Activated gamma-delta T cell treated with anti-CD3 and anti-CD28 coated beads, Interleukin-2, amount 50 U/mL, for 16 hours (primary cell): ENCODE results near the gene SIGLEC10.
"Not testable (repeated sequence)": the region's sequence is repeated elsewhere in the genome, so short reads cannot be mapped to it uniquely, and the experiment has no call there.

ENCODE experiments used
- DNase-seq: peaks from one replicate; pipeline ENCODE4 v3.0.0-alpha.2; 2020; ENCODE audit warnings: low read depth

Gene SIGLEC10

GRCh38 chr19:51417107-51417809 is at the start of gene SIGLEC10:
SIGLEC10 (minus strand) TSS chr19:51417642; CDS start chr19:51417581, 61 bp downstream.
- DNase-seq, result no peak

GRCh38 chr19:51466723-51467122 is 49.3 kb upstream of the SIGLEC10 start:
- DNase-seq, result no peak

- DNase-seq, result not testable (repeated sequence)
Measured at GRCh38 chr19:51463976-51464581, 46.6 kb upstream of the SIGLEC10 start.

GRCh38 chr19:51462681-51463080 is 45.2 kb upstream of the SIGLEC10 start:
- DNase-seq, result no peak

GRCh38 chr19:51462276-51462675 is 44.8 kb upstream of the SIGLEC10 start:
- DNase-seq, result no peak

GRCh38 chr19:51461723-51462161 is 44.3 kb upstream of the SIGLEC10 start:
- no peak for DNase-seq

GRCh38 chr19:51460164-51460992 is 42.9 kb upstream of the SIGLEC10 start:
- DNase-seq, result no peak

GRCh38 chr19:51458899-51459505 is 41.6 kb upstream of the SIGLEC10 start:
- DNase-seq, result no peak

- DNase-seq, result no peak
Measured at GRCh38 chr19:51458051-51458645, 40.7 kb upstream of the SIGLEC10 start, which contains the start of gene SIGLEC8. SIGLEC8 (minus strand) TSS chr19:51458454; CDS start chr19:51458387, 67 bp downstream.

- DNase-seq, result no peak
Measured at GRCh38 chr19:51457351-51458013, 40.0 kb upstream of the SIGLEC10 start.

- no peak for DNase-seq
Measured at GRCh38 chr19:51456541-51457290, 39.3 kb upstream of the SIGLEC10 start.

- DNase-seq, result no peak
Measured at GRCh38 chr19:51450730-51451307, 33.4 kb upstream of the SIGLEC10 start.

GRCh38 chr19:51448411-51449016 is 31.1 kb upstream of the SIGLEC10 start:
- peak; percentile 35 for DNase-seq

GRCh38 chr19:51448011-51448410 is 30.6 kb upstream of the SIGLEC10 start:
- DNase-seq, result no peak

- not testable (repeated sequence) for DNase-seq
Measured at GRCh38 chr19:51447510-51447909, 30.1 kb upstream of the SIGLEC10 start.

- peak; percentile 86 for DNase-seq
Measured at GRCh38 chr19:51441410-51442390, 24.3 kb upstream of the SIGLEC10 start.

- peak; percentile 52 for DNase-seq
Measured at GRCh38 chr19:51440846-51441409, 23.5 kb upstream of the SIGLEC10 start.

GRCh38 chr19:51440052-51440451 is 22.6 kb upstream of the SIGLEC10 start:
- DNase-seq, result no peak
